Measurements from ENCODE around the gene IGSF21.

The IGSF21 gene

GRCh38 chr1:18264450-18265039, 156.9 kb downstream of the IGSF21 start:
- H3K9me2 ChIP-seq (replicated peaks; ENCODE audit: control insufficient read depth, low read length) = no peaks in the 10 kb centered on the region
- H4K20me1 ChIP-seq (ENCODE audit: control insufficient read depth, insufficient read depth, low read depth, low read length) = no peaks in the 10 kb centered on the region
- no peak for TF ChIP-seq CTCF (IDR thresholded peaks at IDR 0.05; ENCODE audit: low read depth, low read length, poor library complexity, severe bottlenecking)
- no peak for TF ChIP-seq EZH2phosphoT487 (IDR thresholded peaks at IDR 0.05; ENCODE audit: borderline replicate concordance, low read length)
- H3K4me3 ChIP-seq (ENCODE audit: low read length) = no peak overlapping the region
- no peaks in the 10 kb centered on the region for H3K9me3 ChIP-seq (ENCODE audit: control insufficient read depth, insufficient read depth, low read length)
- H3K79me2 ChIP-seq (ENCODE audit: control insufficient read depth, low read length) = no peaks in the 10 kb centered on the region
- no peaks in the 10 kb centered on the region for H3K4me1 ChIP-seq (ENCODE audit: control insufficient read depth, low read length)
- no peaks in the 10 kb centered on the region for H3F3A ChIP-seq (ENCODE audit: control insufficient read depth, insufficient read depth)
- no peaks in the 10 kb centered on the region; the same call in 1 of the 2 replicates for H3K27me3 ChIP-seq (ENCODE audit: control insufficient read depth, low read length)
- no peak overlapping the region for H3K27ac ChIP-seq (ENCODE audit: low read depth, low read length)
- no peak overlapping the region for H3K4me2 ChIP-seq (ENCODE audit: low read length)
- H3K36me3 ChIP-seq (ENCODE audit: control insufficient read depth, low read length) = no peaks in the 10 kb centered on the region

- H3K4me1 ChIP-seq (ENCODE audit: control insufficient read depth, low read length) = no peaks in the 10 kb centered on the region
- H3F3A ChIP-seq (ENCODE audit: control insufficient read depth, insufficient read depth) = no peaks in the 10 kb centered on the region
- TF ChIP-seq CTCF (IDR thresholded peaks at IDR 0.05; ENCODE audit: low read depth, low read length, poor library complexity, severe bottlenecking) (no peak), EZH2phosphoT487 (IDR thresholded peaks at IDR 0.05; ENCODE audit: borderline replicate concordance, low read length) (no peak)
- no peaks in the 10 kb centered on the region for H4K20me1 ChIP-seq (ENCODE audit: control insufficient read depth, insufficient read depth, low read depth, low read length)
- no peak overlapping the region for H3K27ac ChIP-seq (ENCODE audit: low read depth, low read length)
- H3K4me2 ChIP-seq (ENCODE audit: low read length) = no peak overlapping the region
- H3K4me3 ChIP-seq (ENCODE audit: low read length) = no peak overlapping the region
- H3K9me2 ChIP-seq (replicated peaks; ENCODE audit: control insufficient read depth, low read length) = no peaks in the 10 kb centered on the region
- H3K36me3 ChIP-seq (ENCODE audit: control insufficient read depth, low read length) = no peaks in the 10 kb centered on the region
- H3K27me3 ChIP-seq (ENCODE audit: control insufficient read depth, low read length) = no peaks in the 10 kb centered on the region; the same call in 1 of the 2 replicates
- H3K9me3 ChIP-seq (ENCODE audit: control insufficient read depth, insufficient read depth, low read length) = no peaks in the 10 kb centered on the region
- H3K79me2 ChIP-seq (ENCODE audit: control insufficient read depth, low read length) = no peaks in the 10 kb centered on the region
Observed at GRCh38 chr1:18265641-18266040, 158.0 kb downstream of the IGSF21 start.

DNA sequence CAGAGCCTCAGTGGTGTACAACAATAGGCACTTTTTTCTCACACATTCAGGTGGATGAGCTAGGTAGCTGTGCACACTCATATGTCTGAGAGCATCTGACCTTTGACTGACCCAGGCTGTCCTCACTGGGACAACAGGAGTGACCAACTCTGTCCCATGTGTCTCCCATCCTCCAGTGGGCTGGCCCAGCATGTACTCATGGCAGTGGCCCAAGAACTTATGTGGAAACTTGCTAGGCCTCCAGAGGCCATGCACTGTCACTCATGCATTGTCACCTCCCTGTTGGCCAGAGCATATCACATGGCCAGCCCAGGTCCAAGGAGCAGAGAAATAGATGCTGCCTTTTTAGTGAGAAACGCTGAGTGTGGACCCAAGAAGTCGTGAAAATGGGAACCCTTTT, 158.8 kb downstream of the IGSF21 start:
- Histone ChIP-seq H3K27ac (ENCODE audit: low read depth, low read length) (no peak overlapping the region), H4K20me1 (ENCODE audit: control insufficient read depth, insufficient read depth, low read depth, low read length) (no peaks in the 10 kb centered on the region), H3K4me2 (ENCODE audit: low read length) (no peak overlapping the region), H3K79me2 (ENCODE audit: control insufficient read depth, low read length) (no peaks in the 10 kb centered on the region), H3K4me1 (ENCODE audit: control insufficient read depth, low read length) (no peaks in the 10 kb centered on the region), H3K4me3 (ENCODE audit: low read length) (no peak overlapping the region), H3K27me3 (ENCODE audit: control insufficient read depth, low read length) (no peaks in the 10 kb centered on the region; the same call in 1 of the 2 replicates), H3F3A (ENCODE audit: control insufficient read depth, insufficient read depth) (no peaks in the 10 kb centered on the region), H3K36me3 (ENCODE audit: control insufficient read depth, low read length) (no peaks in the 10 kb centered on the region), H3K9me3 (ENCODE audit: control insufficient read depth, insufficient read depth, low read length) (no peaks in the 10 kb centered on the region), H3K9me2 (replicated peaks; ENCODE audit: control insufficient read depth, low read length) (no peaks in the 10 kb centered on the region)
- no peak for TF ChIP-seq CTCF (IDR thresholded peaks at IDR 0.05; ENCODE audit: low read depth, low read length, poor library complexity, severe bottlenecking)
- TF ChIP-seq EZH2phosphoT487 (IDR thresholded peaks at IDR 0.05; ENCODE audit: borderline replicate concordance, low read length) = no peak
